Measurements from ENCODE around the gene ZNF750. TPM values are rescaled to one million over a fixed set of nuclear protein-coding genes. Genes with fewer than 3 reads are reported as not detected.

The ZNF750 gene
- total RNA-seq, 4 donors from 2014 or later = 117 to 353 (median 233) TPM

DNA sequence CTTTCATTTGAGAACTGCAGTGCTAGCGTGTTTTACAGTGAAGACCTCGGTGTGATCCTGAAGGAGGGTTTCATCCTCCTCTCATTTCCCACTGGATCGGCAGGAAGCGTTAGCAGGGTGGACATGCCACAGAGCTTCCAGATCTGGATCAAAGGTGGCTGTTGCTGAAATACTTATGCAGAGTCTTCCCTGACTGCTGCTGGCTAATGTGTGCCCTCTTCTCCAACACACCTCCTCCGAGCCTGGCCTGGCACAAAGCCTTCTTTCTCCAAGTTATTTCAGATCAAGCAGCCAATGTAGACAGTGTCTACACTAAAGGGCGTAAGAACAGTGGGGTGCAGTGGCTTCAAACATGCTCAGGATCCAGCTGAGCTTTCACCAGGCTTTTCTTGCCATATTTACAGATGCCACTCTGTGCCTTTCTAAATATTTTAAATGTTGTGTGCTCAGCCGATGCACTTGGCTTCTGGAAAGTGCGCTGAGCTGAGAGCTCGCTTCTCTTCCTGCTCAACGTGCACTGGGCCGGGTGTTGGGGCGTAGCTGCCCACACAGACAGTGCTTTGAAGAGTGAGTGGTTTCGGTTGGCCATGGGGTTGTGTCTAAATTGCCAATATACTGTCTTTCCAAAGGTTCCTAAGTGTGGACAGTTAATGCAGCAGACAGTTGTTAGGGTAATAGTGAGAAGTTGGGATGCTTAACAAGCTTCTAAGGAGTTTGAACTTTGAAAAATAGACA, 2.1 kb downstream of the ZNF750 start:
- no peak for DNase-seq (ENCODE audit: low spot score in 2 of 2)
- peak overlapping the region; percentile 43 for H3K4me3 ChIP-seq
- no peaks in the 10 kb centered on the region for H3K9me3 ChIP-seq
- peak overlapping the region; percentile 82 for H3K27ac ChIP-seq
- no peaks in the 10 kb centered on the region for H3K27me3 ChIP-seq
- TF ChIP-seq EP300 (IDR thresholded peaks at IDR 0.05) (no peak), POLR2A (IDR thresholded peaks at IDR 0.05) (no peak), POLR2AphosphoS5 (IDR thresholded peaks at IDR 0.05) (no peak)
- TF ChIP-seq, protein P1, sequence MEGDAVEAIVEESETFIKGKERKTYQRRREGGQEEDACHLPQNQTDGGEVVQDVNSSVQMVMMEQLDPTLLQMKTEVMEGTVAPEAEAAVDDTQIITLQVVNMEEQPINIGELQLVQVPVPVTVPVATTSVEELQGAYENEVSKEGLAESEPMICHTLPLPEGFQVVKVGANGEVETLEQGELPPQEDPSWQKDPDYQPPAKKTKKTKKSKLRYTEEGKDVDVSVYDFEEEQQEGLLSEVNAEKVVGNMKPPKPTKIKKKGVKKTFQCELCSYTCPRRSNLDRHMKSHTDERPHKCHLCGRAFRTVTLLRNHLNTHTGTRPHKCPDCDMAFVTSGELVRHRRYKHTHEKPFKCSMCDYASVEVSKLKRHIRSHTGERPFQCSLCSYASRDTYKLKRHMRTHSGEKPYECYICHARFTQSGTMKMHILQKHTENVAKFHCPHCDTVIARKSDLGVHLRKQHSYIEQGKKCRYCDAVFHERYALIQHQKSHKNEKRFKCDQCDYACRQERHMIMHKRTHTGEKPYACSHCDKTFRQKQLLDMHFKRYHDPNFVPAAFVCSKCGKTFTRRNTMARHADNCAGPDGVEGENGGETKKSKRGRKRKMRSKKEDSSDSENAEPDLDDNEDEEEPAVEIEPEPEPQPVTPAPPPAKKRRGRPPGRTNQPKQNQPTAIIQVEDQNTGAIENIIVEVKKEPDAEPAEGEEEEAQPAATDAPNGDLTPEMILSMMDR (IDR thresholded peaks at IDR 0.05) = no peak
- peaks cover 12% of the 10 kb centered on the region for H3K36me3 ChIP-seq
- 71% methylated on average over 13 of the region's 13 CpGs for WGBS
- peaks cover 52% of the 10 kb centered on the region for H3K4me1 ChIP-seq

DNA sequence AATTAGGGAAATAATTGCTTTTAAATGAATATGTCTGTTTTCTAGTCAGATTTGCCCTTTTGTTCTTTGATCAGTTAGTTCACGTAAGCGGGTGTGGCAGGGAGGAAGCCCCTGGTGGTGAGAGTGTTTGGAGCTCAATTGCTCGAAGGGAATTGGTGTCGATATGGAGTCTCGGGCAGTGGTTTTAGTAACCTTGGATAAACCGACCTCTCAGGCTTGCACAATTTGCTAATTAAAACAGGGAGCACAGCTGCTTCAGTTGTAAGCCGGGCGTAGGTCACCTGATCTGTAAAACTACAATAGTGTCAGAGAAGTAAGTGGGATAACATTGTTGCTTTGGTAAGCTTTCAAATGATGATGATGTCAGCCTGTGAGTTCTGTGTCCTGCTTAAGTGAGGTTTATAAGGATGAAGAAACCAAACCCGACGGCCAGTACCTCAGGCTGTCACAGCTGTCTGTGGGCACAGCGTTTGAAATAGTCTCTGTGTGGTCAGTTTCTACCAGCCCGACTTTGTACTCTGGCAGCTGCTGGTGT, 2.9 kb downstream of the ZNF750 start:
- 48% methylated on average over 12 of the region's 12 CpGs for WGBS
- H3K4me1 ChIP-seq = peaks cover 55% of the 10 kb centered on the region
- TF ChIP-seq EP300 (IDR thresholded peaks at IDR 0.05) (no peak), POLR2A (IDR thresholded peaks at IDR 0.05) (no peak), POLR2AphosphoS5 (IDR thresholded peaks at IDR 0.05) (peak in 1 of 3 donors; percentile 54)
- TF ChIP-seq, protein P1 (IDR thresholded peaks at IDR 0.05) = no peak
- DNase-seq (ENCODE audit: low spot score in 2 of 2) = no peak
- H3K4me3 ChIP-seq = peak overlapping the region; percentile 43
- peak overlapping the region; percentile 82 for H3K27ac ChIP-seq
- H3K9me3 ChIP-seq = no peaks in the 10 kb centered on the region
- peaks cover 20% of the 10 kb centered on the region for H3K36me3 ChIP-seq
- H3K27me3 ChIP-seq = no peaks in the 10 kb centered on the region

DNA sequence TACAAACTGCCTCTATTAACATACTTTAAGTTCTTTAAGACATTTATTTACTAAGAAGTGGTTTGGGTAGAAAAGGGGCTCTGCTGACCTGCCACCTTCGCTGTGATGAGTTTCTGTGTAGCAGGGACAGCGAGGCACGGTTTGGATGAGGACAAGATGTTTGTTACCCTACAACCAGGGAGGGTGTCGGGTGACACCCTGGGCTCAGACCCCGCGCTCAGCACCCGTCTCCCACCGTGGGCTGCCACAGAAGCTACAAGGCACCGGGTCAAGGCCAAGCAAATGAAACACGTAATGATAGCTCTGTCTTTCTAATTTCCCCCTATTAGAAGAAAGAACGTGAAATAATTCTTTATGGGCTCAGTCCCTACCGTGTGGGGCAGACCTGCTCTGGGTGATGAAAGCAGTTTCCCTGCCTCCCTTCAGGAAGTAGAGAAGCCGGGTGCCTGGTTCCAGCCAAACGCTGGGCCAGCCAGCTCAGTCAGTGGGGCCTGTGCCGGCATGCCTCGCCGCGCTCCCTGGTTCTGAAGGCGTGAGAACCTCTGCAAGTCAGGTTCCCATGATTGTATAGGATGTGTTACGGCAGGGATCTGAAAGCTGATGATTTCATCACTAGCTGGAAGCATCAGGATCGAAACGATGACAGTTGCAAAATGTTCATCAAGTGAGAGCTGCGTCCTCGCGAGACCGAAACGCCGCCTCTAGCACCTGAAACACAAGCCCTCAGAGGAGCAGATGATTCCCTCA, 3.9 kb downstream of the ZNF750 start:
- WGBS = 85% methylated on average over 27 of the region's 28 CpGs
- Histone ChIP-seq H3K27me3 (no peaks in the 10 kb centered on the region), H3K27ac (peak overlapping the region; percentile 82), H3K9me3 (no peaks in the 10 kb centered on the region), H3K4me1 (peaks cover 55% of the 10 kb centered on the region), H3K36me3 (peaks cover 24% of the 10 kb centered on the region), H3K4me3 (peak overlapping the region; percentile 43)
- no peak for DNase-seq (ENCODE audit: low spot score in 2 of 2)
- TF ChIP-seq EP300 (IDR thresholded peaks at IDR 0.05) (no peak), POLR2AphosphoS5 (IDR thresholded peaks at IDR 0.05) (peak in 2 of 3 donors; percentile 69 to 89), POLR2A (IDR thresholded peaks at IDR 0.05) (no peak)

DNA sequence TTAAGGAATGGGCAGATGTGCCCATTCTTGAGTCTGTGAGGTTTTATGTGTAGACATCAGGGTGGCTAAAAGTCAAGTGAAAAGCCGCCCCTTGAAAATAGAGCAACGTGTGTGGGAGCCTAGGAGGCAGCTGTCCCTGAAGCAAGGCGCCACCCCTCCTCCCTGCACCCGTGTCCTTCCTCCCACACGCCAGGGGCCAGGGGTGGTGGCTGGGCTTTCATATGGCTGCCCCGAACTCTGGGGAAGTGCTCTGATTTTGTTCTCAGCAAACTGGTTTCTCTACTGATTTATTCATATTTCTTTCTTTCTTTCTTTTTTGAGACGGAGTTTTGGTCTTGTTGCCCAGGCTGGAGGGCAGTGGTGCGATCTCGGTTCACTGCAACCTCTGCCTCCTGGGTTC, 4.7 kb downstream of the ZNF750 start:
- Histone ChIP-seq H3K36me3 (peaks cover 27% of the 10 kb centered on the region), H3K9me3 (no peaks in the 10 kb centered on the region), H3K27me3 (no peaks in the 10 kb centered on the region), H3K27ac (peak overlapping the region; percentile 82), H3K4me3 (no peak overlapping the region), H3K4me1 (peaks cover 58% of the 10 kb centered on the region)
- WGBS = 83% methylated on average over 9 of the region's 9 CpGs
- no peak for TF ChIP-seq POLR2AphosphoS5 (IDR thresholded peaks at IDR 0.05)
- no peak for TF ChIP-seq POLR2A (IDR thresholded peaks at IDR 0.05)
- DNase-seq (ENCODE audit: low spot score in 2 of 2) = no peak

DNA sequence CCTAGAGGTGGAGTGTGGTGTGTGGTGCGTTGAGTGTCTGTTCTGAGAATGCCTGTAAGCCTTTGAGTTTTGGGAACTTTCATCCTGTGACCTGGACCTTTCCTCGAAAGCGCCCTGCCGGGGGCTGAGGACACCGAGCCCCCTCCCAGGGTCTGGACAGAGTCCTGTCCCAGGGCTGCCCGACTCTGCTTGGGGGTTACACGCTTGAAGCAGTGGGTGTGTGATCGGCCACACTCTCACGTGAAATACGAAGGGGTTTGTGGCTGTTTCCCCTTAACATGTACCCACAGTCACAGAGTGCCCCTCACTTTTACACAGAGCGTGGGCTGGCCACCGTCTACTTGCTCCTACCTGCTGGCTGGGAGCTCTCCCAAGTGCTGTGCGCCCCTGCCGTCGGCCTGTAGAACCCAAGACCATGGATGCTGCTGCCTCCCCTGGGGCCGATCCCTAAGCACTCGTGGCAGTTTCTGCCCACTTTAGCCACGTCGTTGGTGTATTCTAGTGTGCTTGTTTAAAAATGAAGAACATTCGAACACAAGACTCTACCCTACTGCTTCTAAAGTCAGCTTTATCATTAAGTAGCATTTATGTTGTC, 6.8 kb downstream of the ZNF750 start:
- Histone ChIP-seq H3K27ac (no peak overlapping the region), H3K9me3 (no peaks in the 10 kb centered on the region), H3K4me1 (peaks cover 51% of the 10 kb centered on the region), H3K27me3 (no peaks in the 10 kb centered on the region), H3K36me3 (peaks cover 43% of the 10 kb centered on the region), H3K4me3 (no peak overlapping the region)
- TF ChIP-seq POLR2A (IDR thresholded peaks at IDR 0.05) = no peak
- TF ChIP-seq, protein P1 (IDR thresholded peaks at IDR 0.05) = no peak
- 95% methylated on average over 20 of the region's 20 CpGs for WGBS
- DNase-seq (ENCODE audit: low spot score in 2 of 2) = no peak

DNA sequence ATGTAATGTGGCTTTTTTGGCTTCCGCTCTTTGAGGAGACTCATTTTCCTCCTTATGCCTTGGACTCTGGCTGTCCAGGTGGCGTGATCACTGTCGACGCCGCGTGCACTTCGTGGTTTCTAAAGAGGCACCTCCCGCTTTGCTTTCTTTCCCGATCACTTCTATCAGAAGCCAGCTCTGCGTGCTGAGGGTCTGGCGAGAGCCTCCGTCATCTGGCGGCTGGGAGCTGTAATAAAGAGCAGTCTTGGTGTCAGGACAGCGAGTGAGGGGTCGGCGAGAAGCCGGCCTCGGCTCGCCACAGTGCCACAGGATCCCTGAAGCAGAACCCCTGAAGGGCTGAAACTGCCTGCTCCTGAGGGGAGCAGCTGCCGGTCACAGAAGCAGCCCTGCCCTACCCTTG, 7.4 kb downstream of the ZNF750 start:
- peaks cover 48% of the 10 kb centered on the region for H3K36me3 ChIP-seq
- 92% methylated on average over 19 of the region's 20 CpGs for WGBS
- H3K4me1 ChIP-seq = peaks cover 45% of the 10 kb centered on the region
- DNase-seq (ENCODE audit: low spot score in 2 of 2) = no peak
- H3K4me3 ChIP-seq = no peak overlapping the region
- H3K9me3 ChIP-seq = no peaks in the 10 kb centered on the region
- H3K27ac ChIP-seq = no peak overlapping the region
- no peaks in the 10 kb centered on the region for H3K27me3 ChIP-seq
- no peak for TF ChIP-seq EP300 (IDR thresholded peaks at IDR 0.05)
- no peak for TF ChIP-seq POLR2AphosphoS5 (IDR thresholded peaks at IDR 0.05)
- no peak for TF ChIP-seq POLR2A (IDR thresholded peaks at IDR 0.05)
- TF ChIP-seq, protein P1 (IDR thresholded peaks at IDR 0.05) = no peak

Measured in suprapubic skin (tissue), 4 donors.